ENCODE results near the gene SIRT3. TPM values are rescaled to one million over a fixed set of nuclear protein-coding genes. Genes with fewer than 3 reads are reported as not detected.
"Not testable (repeated sequence)": the region's sequence is repeated elsewhere in the genome, so short reads cannot be mapped to it uniquely, and the experiment has no call there.

The SIRT3 gene
- total RNA-seq, 1 donor from 2014 or later: 33.2 TPM

GRCh38 chr11:272195-272930 lies 36.2 kb upstream of the SIRT3 start:
- Mint-ChIP-seq H3K27ac (no peak overlapping the region), H3K36me3 (no peaks in the 10 kb centered on the region), H3K27me3 (ENCODE audit: low read depth) (peaks cover 20% of the 10 kb centered on the region), H3K4me3 (no peak overlapping the region), H3K4me1 (peaks cover 4% of the 10 kb centered on the region), H3K9me3 (peaks cover 11% of the 10 kb centered on the region)
- no peak for TF ChIP-seq CTCF (IDR thresholded peaks at IDR 0.05; ENCODE audit: unreplicated experiment)
- no peak for DNase-seq (ENCODE audit: low spot score in 2 of 2, unreplicated experiment in 2 of 2)

GRCh38 chr11:271319-271715 lies 35.2 kb upstream of the SIRT3 start:
- H3K27me3 Mint-ChIP-seq (ENCODE audit: low read depth): peaks cover 20% of the 10 kb centered on the region
- peaks cover 4% of the 10 kb centered on the region for H3K4me1 Mint-ChIP-seq
- H3K36me3 Mint-ChIP-seq: no peaks in the 10 kb centered on the region
- no peak for TF ChIP-seq CTCF (IDR thresholded peaks at IDR 0.05; ENCODE audit: unreplicated experiment)
- H3K9me3 Mint-ChIP-seq: peaks cover 8% of the 10 kb centered on the region
- no peak overlapping the region for H3K4me3 Mint-ChIP-seq
- DNase-seq (ENCODE audit: low spot score in 2 of 2, unreplicated experiment in 2 of 2): no peak
- H3K27ac Mint-ChIP-seq: no peak overlapping the region

GRCh38 chr11:270451-271318 lies 34.5 kb upstream of the SIRT3 start:
- Mint-ChIP-seq H3K36me3 (no peaks in the 10 kb centered on the region), H3K9me3 (peaks cover 3% of the 10 kb centered on the region), H3K27ac (no peak overlapping the region), H3K4me1 (peaks cover 4% of the 10 kb centered on the region), H3K4me3 (no peak overlapping the region), H3K27me3 (ENCODE audit: low read depth) (peaks cover 20% of the 10 kb centered on the region)
- TF ChIP-seq CTCF (IDR thresholded peaks at IDR 0.05; ENCODE audit: unreplicated experiment): no peak
- DNase-seq (ENCODE audit: low spot score in 2 of 2, unreplicated experiment in 2 of 2): no peak

- Mint-ChIP-seq H3K27ac (no peak overlapping the region), H3K4me3 (peak overlapping the region; percentile 41), H3K4me1 (peaks cover 4% of the 10 kb centered on the region), H3K27me3 (ENCODE audit: low read depth) (peaks cover 20% of the 10 kb centered on the region), H3K36me3 (no peaks in the 10 kb centered on the region), H3K9me3 (peaks cover 3% of the 10 kb centered on the region)
- no peak for TF ChIP-seq CTCF (IDR thresholded peaks at IDR 0.05; ENCODE audit: unreplicated experiment)
- DNase-seq (ENCODE audit: low spot score in 2 of 2, unreplicated experiment in 2 of 2): no peak
Measured at GRCh38 chr11:269146-269890, 33.2 kb upstream of the SIRT3 start.

- H3K27me3 Mint-ChIP-seq (ENCODE audit: low read depth): peaks cover 17% of the 10 kb centered on the region
- peak overlapping the region; percentile 41 for H3K4me3 Mint-ChIP-seq
- DNase-seq (ENCODE audit: low spot score in 2 of 2, unreplicated experiment in 2 of 2); H3K27ac Mint-ChIP-seq; H3K36me3 Mint-ChIP-seq; H3K4me1 Mint-ChIP-seq; H3K9me3 Mint-ChIP-seq: not testable (repeated sequence)
Measured at GRCh38 chr11:268716-269145, 32.6 kb upstream of the SIRT3 start.
